HL-60/S4 treated with phorbol 12-myristate 13-acetate at 8.2 ng/mL for 4 days and 3 days (cell line): ENCODE measurements around the gene MIA3.
"Not testable (repeated sequence)": the region's sequence is repeated elsewhere in the genome, so short reads cannot be mapped to it uniquely, and the experiment has no call there.

Experiments
- in situ Hi-C: fragments of 300-500 bp; cut with MboI; formaldehyde crosslinking; loops from 2 replicates; pipeline ENCODE4 v1.15.0; 2022; ENCODE audit warnings: low sequenced_read_pairs

Gene MIA3

GRCh38 chr1:222618001-222618879 lies at the start of gene MIA3:
MIA3 (plus strand) TSS chr1:222618097; CDS start chr1:222618111, 14 bp downstream.
- in situ Hi-C loops = no loop called here

- in situ Hi-C loops = no loop called here
These were observed 47.1 kb upstream of the MIA3 start for GRCh38 chr1:222570837-222571236.

- in situ Hi-C loops = no loop called here
These were observed 38.6 kb upstream of the MIA3 start for GRCh38 chr1:222579316-222579715.

GRCh38 chr1:222582099-222582774 lies 35.7 kb upstream of the MIA3 start:
- in situ Hi-C loops = no loop called here

GRCh38 chr1:222583079-222583478 lies 34.8 kb upstream of the MIA3 start:
- in situ Hi-C loops = no loop called here

DNA sequence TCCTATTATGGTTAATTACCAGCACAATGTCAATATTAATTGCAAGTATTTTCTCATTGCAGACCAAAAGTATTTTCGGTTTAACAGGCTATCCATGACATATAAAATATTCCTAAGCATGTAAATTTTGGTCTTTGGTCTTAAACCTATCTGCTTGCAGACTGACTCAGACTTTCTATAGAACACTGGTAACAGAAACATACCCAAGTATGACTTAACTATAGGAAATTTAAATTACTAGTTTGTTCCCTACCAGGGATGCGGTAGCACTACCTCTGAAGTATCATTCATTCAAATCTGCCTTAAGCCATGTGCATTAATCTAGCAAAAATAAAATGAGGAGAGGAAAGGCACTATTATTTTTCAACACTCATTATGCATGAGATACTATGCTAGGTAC lies 31.1 kb upstream of the MIA3 start:
- in situ Hi-C loops = no loop called here

DNA sequence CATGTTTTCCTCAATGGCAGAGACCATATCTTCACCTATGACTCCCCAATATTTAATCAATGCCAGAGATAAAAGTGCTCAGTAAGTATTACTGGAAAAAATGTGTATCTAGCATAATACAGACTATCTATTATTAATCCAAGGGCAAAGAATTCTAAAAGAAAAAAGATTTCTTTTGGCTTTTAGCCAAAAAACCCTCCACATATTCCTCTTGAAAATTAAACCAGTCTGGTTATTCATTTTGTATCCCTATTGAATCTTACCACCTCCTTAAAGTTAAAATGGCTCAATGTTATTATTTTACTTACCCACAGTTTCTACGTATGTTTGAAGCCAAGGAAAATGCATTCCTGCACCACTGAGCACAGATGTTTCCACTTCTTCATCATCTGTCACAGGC lies 29.8 kb upstream of the MIA3 start:
- in situ Hi-C loops = no loop called here

DNA sequence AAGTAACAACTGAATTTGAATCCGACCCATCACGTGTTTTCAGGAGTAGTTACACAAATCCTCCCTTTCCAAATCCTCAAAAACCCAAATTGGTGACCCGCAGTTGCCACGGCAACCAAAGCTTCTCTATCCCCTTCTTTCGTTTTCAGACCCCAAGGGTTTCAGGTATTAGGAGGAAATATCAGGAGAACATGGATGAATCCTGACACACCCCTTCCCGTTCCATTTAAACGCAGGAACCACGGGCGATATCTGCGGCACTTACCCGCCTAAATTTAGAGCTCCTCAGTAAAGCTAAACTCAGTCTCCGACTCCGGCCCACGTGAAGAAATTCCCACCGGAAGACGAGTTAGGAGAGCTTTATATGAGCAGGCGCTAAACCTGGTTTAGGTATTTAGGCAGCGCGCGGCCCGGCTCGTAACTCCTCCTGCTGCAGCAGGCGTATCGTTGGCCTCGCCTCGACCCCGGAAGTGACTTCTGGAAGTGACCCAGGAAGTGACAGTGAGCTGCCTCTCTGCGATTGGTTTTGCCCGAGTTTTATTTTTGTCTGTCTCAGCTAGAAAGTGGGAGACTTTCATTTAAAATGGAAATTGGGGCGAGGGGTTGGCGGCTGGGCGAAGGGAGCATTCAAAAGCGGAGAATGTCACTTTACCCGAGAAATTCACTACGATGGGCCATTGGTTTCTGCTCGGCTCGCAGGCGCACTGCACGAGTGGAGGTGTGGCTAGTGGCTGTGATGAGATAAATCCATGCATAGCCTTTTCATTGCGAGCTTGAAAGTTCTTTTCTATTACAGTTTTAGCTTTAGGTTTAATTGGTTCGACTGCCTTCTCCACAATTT lies 28.2 kb upstream of the MIA3 start, which contains the start of gene TAF1A:
TAF1A (minus strand) TSS at position 472 of the 841 bp plus-strand sequence.
- in situ Hi-C loops = no loop called here

DNA sequence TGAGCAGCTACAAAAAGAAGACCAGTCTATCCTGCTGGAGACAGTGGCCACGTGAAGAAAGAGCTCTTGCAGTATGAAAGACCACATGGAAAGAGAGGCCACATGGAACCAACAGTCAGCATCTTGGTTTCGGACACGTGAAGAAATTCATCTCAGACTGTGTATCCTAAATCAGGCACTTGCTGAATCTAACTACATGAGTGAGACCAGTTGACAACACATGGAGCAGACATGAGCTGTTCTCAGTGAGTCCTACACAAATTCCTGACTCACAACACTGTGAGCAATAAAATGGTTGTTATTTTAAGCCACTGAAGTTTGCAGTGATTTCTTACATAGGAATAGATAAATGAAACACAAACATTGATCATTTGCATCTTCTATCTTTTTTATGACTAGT lies 25.7 kb upstream of the MIA3 start:
- in situ Hi-C loops = no loop called here

GRCh38 chr1:222594789-222595188 lies 23.1 kb upstream of the MIA3 start:
- in situ Hi-C loops = no loop called here

DNA sequence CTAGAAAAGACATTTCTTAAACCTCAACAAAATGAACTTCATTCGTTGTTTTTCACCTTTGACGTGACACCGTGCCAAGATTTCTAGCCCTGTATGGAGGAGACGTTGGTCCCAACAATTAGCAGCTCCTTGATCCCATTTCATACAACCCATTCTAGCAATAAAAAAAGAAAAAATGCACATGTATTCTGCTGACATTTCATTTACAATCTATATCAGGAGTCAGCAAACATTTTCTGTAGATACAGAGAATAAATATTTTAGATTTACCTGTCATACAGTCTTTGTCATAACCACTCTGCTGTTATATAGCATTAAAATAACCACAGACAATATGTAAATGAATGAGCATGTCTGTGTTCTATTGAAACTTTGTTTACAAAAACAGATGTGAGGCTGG lies 21.2 kb upstream of the MIA3 start:
- in situ Hi-C loops = no loop called here

DNA sequence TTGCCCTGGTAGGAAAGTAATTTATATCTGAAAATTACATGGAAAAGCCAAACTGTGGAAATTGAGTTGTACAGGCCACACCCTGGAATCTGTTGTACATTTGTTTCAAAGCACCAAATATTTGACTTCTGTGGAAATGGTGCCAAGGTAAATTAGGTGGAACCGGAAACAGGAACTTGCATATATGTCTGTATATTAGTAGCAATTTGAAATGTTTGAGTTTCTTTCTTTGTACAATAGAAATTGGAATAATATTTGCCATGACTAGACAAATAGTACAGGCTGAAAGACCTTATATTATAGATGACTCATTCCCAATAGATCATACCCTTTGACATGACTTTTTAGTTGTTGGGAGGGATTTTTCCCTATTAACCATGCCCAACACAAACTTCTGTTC lies 17.6 kb upstream of the MIA3 start:
- in situ Hi-C loops = no loop called here

DNA sequence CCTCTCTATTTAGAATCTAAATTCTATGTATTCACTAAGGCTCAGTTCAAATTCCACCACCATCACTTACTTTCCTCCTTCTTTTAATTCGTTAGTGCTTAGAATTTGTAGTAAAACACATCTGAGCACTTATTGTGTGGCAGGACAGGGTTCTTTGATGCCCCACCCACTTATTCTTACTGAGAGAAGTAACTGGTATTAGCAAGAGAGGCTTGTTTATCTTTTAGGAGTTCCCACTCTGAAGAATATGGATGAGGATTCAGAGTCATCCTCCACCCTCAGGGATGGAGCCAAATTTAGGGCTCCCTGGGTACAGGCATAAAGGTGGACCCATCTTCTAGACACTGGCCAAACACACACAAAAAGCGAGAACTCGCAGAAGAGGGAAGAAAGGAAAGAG lies 16.6 kb upstream of the MIA3 start:
- in situ Hi-C loops = no loop called here

GRCh38 chr1:222606757-222607156 lies 11.1 kb upstream of the MIA3 start:
- in situ Hi-C loops = no loop called here

DNA sequence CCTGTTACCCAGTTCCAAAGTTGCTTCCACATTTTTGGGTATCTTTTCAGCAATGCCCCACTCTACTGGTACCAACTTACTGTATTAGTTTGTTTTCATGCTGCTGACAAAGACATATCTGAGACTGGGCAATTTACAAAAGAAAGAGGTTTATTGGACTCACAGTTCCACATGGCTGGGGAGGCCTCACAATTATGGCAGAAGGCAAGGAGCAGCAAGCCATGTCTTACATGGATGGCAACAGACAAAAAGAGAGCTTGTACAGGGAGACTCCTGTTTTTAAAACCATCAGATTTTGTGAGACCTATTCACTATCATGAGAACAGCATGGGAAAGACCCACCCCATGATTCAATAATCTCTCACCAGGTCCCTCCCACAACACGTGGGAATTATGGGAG lies 8.8 kb upstream of the MIA3 start:
- in situ Hi-C loops = not testable (repeated sequence)

- in situ Hi-C loops = no loop called here
These were observed 7.2 kb upstream of the MIA3 start for GRCh38 chr1:222610728-222611127.

GRCh38 chr1:222613627-222614026 lies 4.3 kb upstream of the MIA3 start:
- in situ Hi-C loops = no loop called here

- in situ Hi-C loops = no loop called here
These were observed 1.4 kb upstream of the MIA3 start for GRCh38 chr1:222616525-222616924.

DNA sequence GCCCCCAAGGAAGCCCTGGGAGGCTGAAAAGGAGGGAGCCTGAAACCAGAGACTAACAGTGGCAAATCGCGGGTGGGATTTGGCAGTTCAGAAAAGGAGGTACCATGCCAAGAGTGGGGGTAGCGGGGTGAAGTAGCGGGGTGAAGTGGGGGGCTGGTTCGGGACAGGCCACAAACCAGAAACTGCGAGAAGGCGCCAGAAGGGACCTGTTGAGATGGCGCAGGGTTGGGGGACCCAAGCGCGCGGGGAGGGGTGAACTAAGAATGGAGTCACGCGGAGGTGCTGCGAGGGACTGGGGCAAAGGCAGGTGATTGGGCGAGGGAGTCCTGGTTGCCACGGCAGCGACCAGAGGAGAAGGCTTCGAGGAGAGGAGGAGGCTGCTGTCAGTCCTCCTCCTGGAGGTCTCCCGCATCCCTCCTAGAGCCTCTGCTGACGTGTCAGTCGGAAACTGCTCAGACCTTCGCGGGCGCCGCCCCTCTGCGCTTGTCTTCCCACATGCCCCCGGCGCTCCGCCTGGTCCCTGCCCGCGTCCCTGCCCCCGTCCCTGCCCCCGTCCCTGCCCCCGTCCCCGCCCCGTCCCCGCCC lies 438 bp upstream of the MIA3 start:
- in situ Hi-C loops = no loop called here

DNA sequence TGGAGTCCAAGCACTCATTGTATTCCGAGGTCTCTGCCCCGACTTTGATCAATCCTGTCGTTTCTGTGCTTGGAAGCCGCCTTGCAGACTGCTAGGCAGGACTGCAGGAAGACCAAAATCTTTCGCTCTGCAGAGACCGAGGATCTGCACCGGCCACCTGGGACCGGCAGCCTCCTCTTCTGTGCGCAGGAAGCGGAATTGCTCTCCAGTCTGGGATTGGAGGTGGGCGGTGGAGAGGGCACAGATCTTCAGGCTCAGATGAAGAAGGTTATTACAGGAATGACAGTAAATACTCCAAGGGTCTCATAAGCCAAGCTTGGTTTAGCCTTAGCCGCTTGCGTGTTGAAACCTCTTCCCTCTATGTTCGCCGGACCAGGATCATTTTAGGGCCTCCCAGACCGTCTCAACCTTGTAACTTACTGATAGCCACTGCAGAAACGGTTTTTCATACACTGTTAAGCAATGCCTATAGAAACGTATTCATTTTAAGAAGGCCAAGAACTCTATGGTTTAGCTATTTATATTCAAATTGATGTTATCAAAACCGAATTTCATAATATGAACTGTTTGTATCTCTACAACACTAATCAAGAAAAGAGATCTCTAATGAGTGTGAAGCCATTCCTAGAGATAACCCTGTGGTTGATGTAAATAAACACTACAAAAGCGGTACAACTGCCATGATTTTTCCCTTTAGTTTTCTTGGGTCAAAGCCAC lies 1.1 kb downstream of the MIA3 start:
- in situ Hi-C loops = no loop called here
